Lung (tissue), 12 donors: ENCODE measurements around the gene BABAM2. TPM values are rescaled to one million over a fixed set of nuclear protein-coding genes. Genes with fewer than 3 reads are reported as not detected.
"Not testable (repeated sequence)": the region's sequence is repeated elsewhere in the genome, so short reads cannot be mapped to it uniquely, and the experiment has no call there.

Experiments
- ATAC-seq: fragments of 200-7000 bp; cut with Tn5 transposase; one replicate; pipeline ENCODE4 v1.9.1; 2020; ENCODE audit warnings: moderate number of reproducible peaks; ENCODE audit not compliant: insufficient read depth, low FRiP score
- DNase-seq, 3 donors: peaks; one replicate each; pipeline ENCODE4 v3.0.0-alpha.2; 2013 to 2017
- H3K27ac ChIP-seq, 2 donors: one replicate each; pipeline ENCODE4 v1.5.1; 2013; ENCODE audit warnings: mild to moderate bottlenecking in 2 of 2, moderate library complexity in 2 of 2, control low read depth in 1 of 2, inconsistent platforms in 1 of 2, low read depth in 1 of 2, low read length in 1 of 2
- H3K27me3 ChIP-seq, 3 donors: one replicate each; pipeline ENCODE4 v1.5.1; 2013; ENCODE audit warnings: low read length in 2 of 3; ENCODE audit not compliant: control insufficient read depth in 3 of 3, insufficient read depth in 3 of 3
- H3K36me3 ChIP-seq, 4 donors: one replicate each; pipeline ENCODE4 v1.5.1; 2013; ENCODE audit warnings: low read length in 4 of 4, mild to moderate bottlenecking in 1 of 4, moderate library complexity in 1 of 4; ENCODE audit not compliant: control insufficient read depth in 4 of 4, insufficient read depth in 4 of 4
- H3K4me1 ChIP-seq, 5 donors: one replicate each; pipeline ENCODE4 v1.5.1; 2013; ENCODE audit warnings: low read length in 5 of 5, mild to moderate bottlenecking in 2 of 5, moderate library complexity in 1 of 5; ENCODE audit not compliant: control insufficient read depth in 5 of 5, insufficient read depth in 5 of 5
- H3K4me3 ChIP-seq: one replicate; pipeline ENCODE4 v1.5.1; 2013; ENCODE audit warnings: mild to moderate bottlenecking, control low read depth, moderate library complexity
- H3K9ac ChIP-seq, 2 donors: one replicate each; pipeline ENCODE4 v1.5.1; 2013; ENCODE audit warnings: low read length in 2 of 2, control low read depth in 1 of 2; ENCODE audit not compliant: insufficient read depth in 1 of 2
- H3K9me3 ChIP-seq, 4 donors: one replicate each; pipeline ENCODE4 v1.5.1; 2013; ENCODE audit warnings: low read length in 3 of 4, mild to moderate bottlenecking in 1 of 4, moderate library complexity in 1 of 4; ENCODE audit not compliant: control insufficient read depth in 4 of 4, insufficient read depth in 3 of 4
- WGBS, 2 donors: extraction: QIAGEN DNeasy Blood & Tissue Kit; methylation state at CpG; one replicate each; pipeline ENCODE4 v1.1.7; 2013; 5-methylcytosine and 5-hydroxymethylcytosine counted together
- polyA plus RNA-seq, 2 donors: library from polyadenylated mRNA; stranded (reverse); fragments of 200-250 nt; gene quantifications; one replicate each; pipeline ENCODE4 v1.2.1, GENCODE V29; 2013
- total RNA-seq, 2 donors: library from RNA; depleted of rRNA in 1 of 2; stranded (reverse); fragments of >200 nt in 1 of 2; gene quantifications; one replicate each; pipeline ENCODE4 v1.2.1, GENCODE V29; 2014 to 2021
- TF ChIP-seq, protein P1 (sequence below): IDR thresholded peaks from 2 replicates; pipeline ENCODE4 v1.5.1; 2012; ENCODE audit warnings: mild to moderate bottlenecking; ENCODE audit errors: control extremely low read depth, extremely low read depth
- donor health status: control.
- donor health status: control.
- donor health status: Bipolar disorder and iron deficiency.
- donor health status: healthy.
- donor health status: DM: yes; HTN: yes; CAD: no.

Gene BABAM2
- total and polyA plus RNA-seq, 4 donors: 19.0 to 43.3 (median 33.7) TPM

DNA sequence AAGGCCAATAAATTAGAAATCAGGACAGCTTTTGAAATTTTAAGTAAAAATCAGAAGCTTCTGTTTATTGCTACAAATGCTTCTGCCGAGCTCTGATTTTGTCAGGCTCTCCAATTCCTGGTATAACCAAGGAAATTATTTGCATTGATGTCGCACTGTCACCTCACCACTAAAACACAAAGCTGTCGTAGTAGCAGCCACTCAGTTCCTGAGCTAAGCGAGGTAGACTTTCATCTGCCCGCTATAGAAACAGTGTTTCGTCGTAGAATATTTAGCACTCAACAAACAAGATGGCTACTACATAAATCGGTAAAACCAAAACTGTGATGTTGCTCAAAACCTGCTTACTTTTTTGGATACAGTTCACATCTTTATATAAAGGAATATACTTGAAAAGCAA, 360.8 kb downstream of the BABAM2 start:
- no peak for DNase-seq
- 79 to 91% methylated on average over 8 of the region's 8 CpGs for WGBS, 2 donors
- H3K9ac ChIP-seq: no peak overlapping the region
- peaks cover 0 to 3% (median 1%) of the 10 kb centered on the region in 4 donors for H3K36me3 ChIP-seq
- TF ChIP-seq, protein P1, sequence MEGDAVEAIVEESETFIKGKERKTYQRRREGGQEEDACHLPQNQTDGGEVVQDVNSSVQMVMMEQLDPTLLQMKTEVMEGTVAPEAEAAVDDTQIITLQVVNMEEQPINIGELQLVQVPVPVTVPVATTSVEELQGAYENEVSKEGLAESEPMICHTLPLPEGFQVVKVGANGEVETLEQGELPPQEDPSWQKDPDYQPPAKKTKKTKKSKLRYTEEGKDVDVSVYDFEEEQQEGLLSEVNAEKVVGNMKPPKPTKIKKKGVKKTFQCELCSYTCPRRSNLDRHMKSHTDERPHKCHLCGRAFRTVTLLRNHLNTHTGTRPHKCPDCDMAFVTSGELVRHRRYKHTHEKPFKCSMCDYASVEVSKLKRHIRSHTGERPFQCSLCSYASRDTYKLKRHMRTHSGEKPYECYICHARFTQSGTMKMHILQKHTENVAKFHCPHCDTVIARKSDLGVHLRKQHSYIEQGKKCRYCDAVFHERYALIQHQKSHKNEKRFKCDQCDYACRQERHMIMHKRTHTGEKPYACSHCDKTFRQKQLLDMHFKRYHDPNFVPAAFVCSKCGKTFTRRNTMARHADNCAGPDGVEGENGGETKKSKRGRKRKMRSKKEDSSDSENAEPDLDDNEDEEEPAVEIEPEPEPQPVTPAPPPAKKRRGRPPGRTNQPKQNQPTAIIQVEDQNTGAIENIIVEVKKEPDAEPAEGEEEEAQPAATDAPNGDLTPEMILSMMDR: no peak
- ATAC-seq: no peak
- H3K27ac ChIP-seq: no peak overlapping the region
- H3K9me3 ChIP-seq: no peaks in the 10 kb centered on the region
- no peaks in the 10 kb centered on the region for H3K27me3 ChIP-seq
- peaks cover 0 to 13% (median 0%) of the 10 kb centered on the region in 5 donors for H3K4me1 ChIP-seq
- no peak overlapping the region for H3K4me3 ChIP-seq

GRCh38 chr2:28252311-28252710, 361.8 kb downstream of the BABAM2 start:
- H3K4me3 ChIP-seq: no peak overlapping the region
- no peak for ATAC-seq
- peaks cover 0 to 3% (median 1%) of the 10 kb centered on the region in 4 donors for H3K36me3 ChIP-seq
- 73 to 87% methylated on average over 2 of the region's 2 CpGs for WGBS, 2 donors
- TF ChIP-seq, protein P1: no peak
- DNase-seq: no peak
- no peak overlapping the region for H3K27ac ChIP-seq
- no peaks in the 10 kb centered on the region for H3K9me3 ChIP-seq
- peaks cover 0 to 6% (median 0%) of the 10 kb centered on the region in 5 donors for H3K4me1 ChIP-seq
- H3K9ac ChIP-seq: no peak overlapping the region
- H3K27me3 ChIP-seq: no peaks in the 10 kb centered on the region

DNA sequence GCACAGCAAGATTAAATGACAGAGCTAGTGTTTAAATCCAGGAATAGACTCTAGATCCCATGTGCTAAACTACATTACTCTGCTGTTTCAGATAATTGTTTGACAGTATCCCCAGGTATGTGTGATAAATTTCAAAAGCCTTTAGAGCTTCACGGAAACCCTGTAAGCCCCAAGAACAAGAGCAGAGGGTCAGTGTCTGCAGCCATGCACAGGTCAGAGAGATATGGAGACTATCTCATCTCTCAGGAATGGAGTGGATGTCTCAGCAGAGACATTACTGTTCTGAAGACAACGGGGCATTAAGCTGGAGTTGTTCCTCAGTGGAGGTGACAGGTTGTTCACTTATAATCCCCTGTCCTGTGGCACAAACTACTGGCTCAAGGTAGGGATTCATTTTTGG, 363.0 kb downstream of the BABAM2 start:
- Histone ChIP-seq H3K4me3 (no peak overlapping the region), H3K36me3 (peaks cover 0 to 3% (median 3%) of the 10 kb centered on the region in 4 donors), H3K4me1 (no peaks in the 10 kb centered on the region), H3K27me3 (no peaks in the 10 kb centered on the region), H3K9me3 (no peaks in the 10 kb centered on the region), H3K9ac (no peak overlapping the region), H3K27ac (no peak overlapping the region)
- 93 to 98% methylated on average over 2 of the region's 2 CpGs for WGBS, 2 donors
- DNase-seq (no peak), ATAC-seq (no peak)
- TF ChIP-seq, protein P1: no peak

DNA sequence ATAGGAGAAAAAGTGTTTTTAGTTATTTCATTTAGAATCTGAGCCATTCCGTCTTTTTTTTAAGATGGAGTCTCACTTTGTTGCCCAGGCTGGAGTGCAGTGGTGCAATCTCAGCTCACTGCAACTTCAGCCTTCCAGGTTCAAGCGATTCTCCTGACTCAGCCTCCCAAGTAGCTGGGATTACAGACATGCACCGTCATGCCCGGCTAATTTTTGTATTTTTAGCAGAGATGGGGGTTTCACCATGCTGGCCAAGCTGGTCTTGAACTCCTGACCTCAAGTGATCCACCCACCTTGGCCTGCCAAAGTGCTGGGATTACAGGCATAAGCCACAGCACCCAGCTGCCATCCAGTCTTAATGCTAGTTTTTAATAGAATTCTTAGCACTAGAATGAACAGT, 364.7 kb downstream of the BABAM2 start:
- not testable (repeated sequence) for DNase-seq, H3K27me3 ChIP-seq, H3K9me3 ChIP-seq, H3K4me1 ChIP-seq, H3K27ac ChIP-seq, ATAC-seq, H3K4me3 ChIP-seq, H3K9ac ChIP-seq, H3K36me3 ChIP-seq
- WGBS, 2 donors: 94 to 95% methylated on average over 4 of the region's 4 CpGs
